GM19328 (cell line): ENCODE results near the gene TSPAN3.

ENCODE experiments used
- ATAC-seq: cut with Tn5 transposase; IDR thresholded peaks from one replicate; pipeline ENCODE4 v1.9.1; 2021; ENCODE audit warnings: mild to moderate bottlenecking, moderate library complexity; ENCODE audit not compliant: unreplicated experiment

TSPAN3 gene

GRCh38 chr15:77085297-77085696 is 14.4 kb upstream of the TSPAN3 start:
- ATAC-seq = no peak

GRCh38 chr15:77084436-77084835 is 13.5 kb upstream of the TSPAN3 start:
- ATAC-seq = no peak

GRCh38 chr15:77083381-77084160 is 12.7 kb upstream of the TSPAN3 start:
- peak; percentile 81 for ATAC-seq

- no peak for ATAC-seq
Measured at GRCh38 chr15:77081971-77082370, 11.1 kb upstream of the TSPAN3 start.

GRCh38 chr15:77076323-77076915 is 5.5 kb upstream of the TSPAN3 start:
- no peak for ATAC-seq

- ATAC-seq = no peak
Measured at GRCh38 chr15:77075528-77075927, 4.6 kb upstream of the TSPAN3 start.

- ATAC-seq = no peak
Measured at GRCh38 chr15:77074350-77074749, 3.4 kb upstream of the TSPAN3 start.

GRCh38 chr15:77071305-77072223 is 655 bp upstream of the TSPAN3 start:
- ATAC-seq = no peak

- no peak for ATAC-seq
Measured at GRCh38 chr15:77070180-77070494, 772 bp downstream of the TSPAN3 start.

- ATAC-seq = no peak
Measured at GRCh38 chr15:77069521-77070121, 1.3 kb downstream of the TSPAN3 start.

- no peak for ATAC-seq
Measured at GRCh38 chr15:77068633-77069032, 2.3 kb downstream of the TSPAN3 start.

- no peak for ATAC-seq
Measured at GRCh38 chr15:77067691-77068367, 3.1 kb downstream of the TSPAN3 start.

- ATAC-seq = no peak
Measured at GRCh38 chr15:77066971-77067690, 3.8 kb downstream of the TSPAN3 start.

GRCh38 chr15:77064539-77065308 is 6.2 kb downstream of the TSPAN3 start:
- ATAC-seq = no peak

GRCh38 chr15:77064063-77064462 is 6.8 kb downstream of the TSPAN3 start:
- ATAC-seq = no peak

- no peak for ATAC-seq
Measured at GRCh38 chr15:77063249-77063648, 7.7 kb downstream of the TSPAN3 start.

GRCh38 chr15:77060546-77060945 is 10.4 kb downstream of the TSPAN3 start:
- no peak for ATAC-seq

- no peak for ATAC-seq
Measured at GRCh38 chr15:77059786-77060361, 11.0 kb downstream of the TSPAN3 start.

- ATAC-seq = no peak
Measured at GRCh38 chr15:77058468-77058867, 12.4 kb downstream of the TSPAN3 start.
